ENCODE measurements around the gene CTNND1.

CTNND1 gene

GRCh38 chr11:57712256-57713150 lies 49.1 kb upstream of the CTNND1 start, which contains the start of gene TMX2 (continued):
- TF ChIP-seq GFI1B (tag by site-specific recombination; IDR thresholded peaks at IDR 0.05) (no peak), EGR2 (tag by site-specific recombination; IDR thresholded peaks at IDR 0.05; ENCODE audit: low read depth) (no peak), ZNF335 (tag by site-specific recombination; conservative IDR thresholded peaks at IDR 0.05) (peak; percentile 8; the same call in 1 of the 2 replicates), SP3 (tag by site-specific recombination; IDR thresholded peaks at IDR 0.05) (peak; percentile 93), YY2 (tag by site-specific recombination; IDR thresholded peaks at IDR 0.05) (peak; percentile 83), ZBTB6 (tag by site-specific recombination; IDR thresholded peaks at IDR 0.05) (no peak), MZF1 (tag by site-specific recombination; IDR thresholded peaks at IDR 0.05; ENCODE audit: borderline replicate concordance) (no peak), ZBTB11 (tag by site-specific recombination; conservative IDR thresholded peaks at IDR 0.05; ENCODE audit: low read depth) (no peak; the same call in 1 of the 2 replicates), ZNF19 (tag by site-specific recombination; IDR thresholded peaks at IDR 0.05; ENCODE audit: low read depth) (no peak), KLF10 (tag by site-specific recombination; IDR thresholded peaks at IDR 0.05) (peak; percentile 96), SP7 (tag by site-specific recombination; IDR thresholded peaks at IDR 0.05) (peak; percentile 40), ZNF2 (tag by site-specific recombination; IDR thresholded peaks at IDR 0.05) (0 out of 2 replicates have a peak, but pooled peaks have one; percentile 43), KLF9 (tag by site-specific recombination; IDR thresholded peaks at IDR 0.05; ENCODE audit: low read depth) (0 out of 2 replicates have a peak, but pooled peaks have one; percentile 13), ZNF23 (tag by site-specific recombination; IDR thresholded peaks at IDR 0.05; ENCODE audit: borderline replicate concordance) (no peak), ZNF830 (tag by site-specific recombination; IDR thresholded peaks at IDR 0.05; ENCODE audit: low read depth) (no peak), ZNF391 (tag by site-specific recombination; IDR thresholded peaks at IDR 0.05; ENCODE audit: borderline replicate concordance, low read depth) (peak; percentile 19; the same call in 1 of the 2 replicates), YY1 (tag by site-specific recombination; IDR thresholded peaks at IDR 0.05) (peak; percentile 85), ZNF133 (tag by site-specific recombination; IDR thresholded peaks at IDR 0.05) (no peak), CTCF (tag by site-specific recombination; IDR thresholded peaks at IDR 0.05) (no peak), ZNF416 (tag by site-specific recombination; IDR thresholded peaks at IDR 0.05) (no peak), BCL6B (tag by site-specific recombination; IDR thresholded peaks at IDR 0.05) (peak; percentile 72; the same call in 1 of the 2 replicates), ZNF701 (tag by site-specific recombination; IDR thresholded peaks at IDR 0.05) (no peak)
- TF ChIP-seq, protein P1, sequence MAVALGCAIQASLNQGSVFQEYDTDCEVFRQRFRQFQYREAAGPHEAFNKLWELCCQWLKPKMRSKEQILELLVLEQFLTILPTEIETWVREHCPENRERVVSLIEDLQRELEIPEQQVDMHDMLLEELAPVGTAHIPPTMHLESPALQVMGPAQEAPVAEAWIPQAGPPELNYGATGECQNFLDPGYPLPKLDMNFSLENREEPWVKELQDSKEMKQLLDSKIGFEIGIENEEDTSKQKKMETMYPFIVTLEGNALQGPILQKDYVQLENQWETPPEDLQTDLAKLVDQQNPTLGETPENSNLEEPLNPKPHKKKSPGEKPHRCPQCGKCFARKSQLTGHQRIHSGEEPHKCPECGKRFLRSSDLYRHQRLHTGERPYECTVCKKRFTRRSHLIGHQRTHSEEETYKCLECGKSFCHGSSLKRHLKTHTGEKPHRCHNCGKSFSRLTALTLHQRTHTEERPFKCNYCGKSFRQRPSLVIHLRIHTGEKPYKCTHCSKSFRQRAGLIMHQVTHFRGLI (tag by site-specific recombination; IDR thresholded peaks at IDR 0.05): peak; percentile 27; the same call in 1 of the 2 replicates
- TF ChIP-seq, protein P2, sequence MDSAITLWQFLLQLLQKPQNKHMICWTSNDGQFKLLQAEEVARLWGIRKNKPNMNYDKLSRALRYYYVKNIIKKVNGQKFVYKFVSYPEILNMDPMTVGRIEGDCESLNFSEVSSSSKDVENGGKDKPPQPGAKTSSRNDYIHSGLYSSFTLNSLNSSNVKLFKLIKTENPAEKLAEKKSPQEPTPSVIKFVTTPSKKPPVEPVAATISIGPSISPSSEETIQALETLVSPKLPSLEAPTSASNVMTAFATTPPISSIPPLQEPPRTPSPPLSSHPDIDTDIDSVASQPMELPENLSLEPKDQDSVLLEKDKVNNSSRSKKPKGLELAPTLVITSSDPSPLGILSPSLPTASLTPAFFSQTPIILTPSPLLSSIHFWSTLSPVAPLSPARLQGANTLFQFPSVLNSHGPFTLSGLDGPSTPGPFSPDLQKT (IDR thresholded peaks at IDR 0.05; ENCODE audit: borderline replicate concordance, low read depth, low read length): 0 out of 2 replicates have a peak, but pooled peaks have one; percentile 22
- TF ChIP-seq, protein P3, sequence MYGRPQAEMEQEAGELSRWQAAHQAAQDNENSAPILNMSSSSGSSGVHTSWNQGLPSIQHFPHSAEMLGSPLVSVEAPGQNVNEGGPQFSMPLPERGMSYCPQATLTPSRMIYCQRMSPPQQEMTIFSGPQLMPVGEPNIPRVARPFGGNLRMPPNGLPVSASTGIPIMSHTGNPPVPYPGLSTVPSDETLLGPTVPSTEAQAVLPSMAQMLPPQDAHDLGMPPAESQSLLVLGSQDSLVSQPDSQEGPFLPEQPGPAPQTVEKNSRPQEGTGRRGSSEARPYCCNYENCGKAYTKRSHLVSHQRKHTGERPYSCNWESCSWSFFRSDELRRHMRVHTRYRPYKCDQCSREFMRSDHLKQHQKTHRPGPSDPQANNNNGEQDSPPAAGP (tag by site-specific recombination; IDR thresholded peaks at IDR 0.05): peak; percentile 22; the same call in 1 of the 2 replicates
- TF ChIP-seq, protein P4, sequence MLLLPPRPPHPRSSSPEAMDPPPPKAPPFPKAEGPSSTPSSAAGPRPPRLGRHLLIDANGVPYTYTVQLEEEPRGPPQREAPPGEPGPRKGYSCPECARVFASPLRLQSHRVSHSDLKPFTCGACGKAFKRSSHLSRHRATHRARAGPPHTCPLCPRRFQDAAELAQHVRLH (tag by site-specific recombination; IDR thresholded peaks at IDR 0.05): peak; percentile 42; the same call in 1 of the 2 replicates
